HEK293 (cell line): Measurements from ENCODE around the gene POGLUT2.

Source experiments
- CTCF ChIA-PET: fragments of 350-600 bp; formaldehyde crosslinking; extraction: SDS; loops from one replicate; lab custom pipeline; 2021; ENCODE audit warnings: antibody characterized with exemption; lab: Yijun Ruan, JAX
- POLR2A ChIA-PET: fragments of 300-600 bp; formaldehyde crosslinking; extraction: SDS; loops from one replicate; lab custom pipeline; 2020; ENCODE audit warnings: antibody characterized with exemption, inconsistent platforms; lab: Yijun Ruan, JAX
- H3K27ac ChIP-seq: fragments of 200-500 bp; sonication (Bioruptor generic); 2 replicates; pipeline ENCODE4 v1.5.1; 2014; ENCODE audit warnings: low read depth, low read length, control low read depth, inconsistent platforms; ENCODE audit errors: extremely low read depth
- H3K36me3 ChIP-seq, 2 experiments: fragments of 200-500 bp in 1 of 2; sonication (Bioruptor generic) in 1 of 2; 1 replicate in 1 of 2; 2 replicates in 1 of 2; pipeline ENCODE4 v1.5.1; 2014 to 2017; ENCODE audit warnings: inconsistent platforms in 2 of 2, low read length in 2 of 2; ENCODE audit not compliant: control insufficient read depth in 2 of 2, insufficient read depth in 1 of 2
- H3K4me1 ChIP-seq: fragments of 200-500 bp; sonication (Bioruptor generic); 2 replicates; pipeline ENCODE4 v1.5.1; 2014; ENCODE audit warnings: mild to moderate bottlenecking, low read length, inconsistent platforms; ENCODE audit not compliant: control insufficient read depth, insufficient read depth
- H3K4me3 ChIP-seq: 2 replicates; pipeline ENCODE4 v1.5.1; 2011; ENCODE audit warnings: low read depth, mild to moderate bottlenecking, control low read depth, low read length, moderate library complexity
- H3K9me3 ChIP-seq: fragments of 200-500 bp; sonication (Bioruptor generic); 2 replicates; pipeline ENCODE4 v1.5.1; 2014; ENCODE audit warnings: low read depth, low read length, inconsistent platforms; ENCODE audit not compliant: control insufficient read depth, insufficient read depth
- CTCF ChIP-seq: fragments of 450-650 bp; formaldehyde crosslinking; IDR thresholded peaks from 2 replicates; pipeline ENCODE4 v1.5.1; 2016; ENCODE audit warnings: missing biosample characterization, missing genetic modification characterization
- ELK4 ChIP-seq: IDR thresholded peaks from 2 replicates; pipeline ENCODE4 v1.6.1; 2011; ENCODE audit warnings: mild to moderate bottlenecking, low read depth, low read length, borderline replicate concordance
- HIC1 ChIP-seq: fragments of 450-650 bp; formaldehyde crosslinking; IDR thresholded peaks from 2 replicates; pipeline ENCODE4 v1.5.1; 2016; ENCODE audit warnings: missing biosample characterization, missing genetic modification characterization
- IKZF3 ChIP-seq: fragments of 450-650 bp; IDR thresholded peaks from 2 replicates; pipeline ENCODE4 v1.5.0; 2018; ENCODE audit warnings: missing biosample characterization, mild to moderate bottlenecking, missing genetic modification characterization, moderate library complexity
- INSM2 ChIP-seq: fragments of 450-650 bp; formaldehyde crosslinking; IDR thresholded peaks from 2 replicates; pipeline ENCODE4 v1.5.1; 2016; ENCODE audit warnings: missing biosample characterization, missing genetic modification characterization
- KLF1 ChIP-seq: fragments of 450-650 bp; formaldehyde crosslinking; IDR thresholded peaks from 2 replicates; pipeline ENCODE4 v1.5.1; 2016; ENCODE audit warnings: missing biosample characterization, missing genetic modification characterization
- SCRT2 ChIP-seq: fragments of 450-650 bp; formaldehyde crosslinking; IDR thresholded peaks from 2 replicates; pipeline ENCODE4 v1.5.1; 2016; ENCODE audit warnings: missing biosample characterization, missing genetic modification characterization
- ZBTB26 ChIP-seq: fragments of 450-650 bp; formaldehyde crosslinking; optimal IDR thresholded peaks from 2 replicates; pipeline ENCODE3; 2016; ENCODE audit warnings: missing biosample characterization, mild to moderate bottlenecking, missing genetic modification characterization
- ZNF112 ChIP-seq: fragments of 450-650 bp; formaldehyde crosslinking; IDR thresholded peaks from 2 replicates; pipeline ENCODE4 v1.5.0; 2017; ENCODE audit warnings: missing biosample characterization, missing genetic modification characterization
- ZNF132 ChIP-seq: fragments of 450-650 bp; formaldehyde crosslinking; IDR thresholded peaks from 2 replicates; pipeline ENCODE4 v1.5.1; 2017; ENCODE audit warnings: missing biosample characterization, missing genetic modification characterization, borderline replicate concordance
- ZNF155 ChIP-seq: fragments of 450-650 bp; formaldehyde crosslinking; IDR thresholded peaks from 2 replicates; pipeline ENCODE4 v1.5.1; 2016; ENCODE audit warnings: missing biosample characterization, missing genetic modification characterization
- ZNF16 ChIP-seq: fragments of 450-650 bp; formaldehyde crosslinking; IDR thresholded peaks from 2 replicates; pipeline ENCODE4 v1.5.1; 2016; ENCODE audit warnings: low read depth, missing biosample characterization, missing genetic modification characterization
- ZNF18 ChIP-seq: fragments of 450-650 bp; formaldehyde crosslinking; IDR thresholded peaks from 2 replicates; pipeline ENCODE4 v1.5.1; 2016; ENCODE audit warnings: missing biosample characterization, missing genetic modification characterization
- ZNF184 ChIP-seq: fragments of 450-650 bp; IDR thresholded peaks from 2 replicates; pipeline ENCODE4 v1.5.1; 2018; ENCODE audit warnings: missing biosample characterization, mild to moderate bottlenecking, missing genetic modification characterization
- ZNF280C ChIP-seq: fragments of 450-650 bp; formaldehyde crosslinking; IDR thresholded peaks from 2 replicates; pipeline ENCODE4 v1.5.1; 2016; ENCODE audit warnings: missing biosample characterization, missing genetic modification characterization
- ZNF335 ChIP-seq: fragments of 450-650 bp; formaldehyde crosslinking; conservative IDR thresholded peaks from 2 replicates; pipeline ENCODE4 v1.5.1; 2016; ENCODE audit warnings: missing biosample characterization, missing genetic modification characterization
- ZNF341 ChIP-seq: fragments of 450-650 bp; formaldehyde crosslinking; IDR thresholded peaks from 2 replicates; pipeline ENCODE4; 2016; ENCODE audit warnings: low read depth, missing biosample characterization, missing genetic modification characterization
- ZNF416 ChIP-seq: fragments of 450-650 bp; formaldehyde crosslinking; IDR thresholded peaks from 2 replicates; pipeline ENCODE4 v1.5.1; 2016; ENCODE audit warnings: missing biosample characterization, missing genetic modification characterization
- ZNF433 ChIP-seq: fragments of 450-650 bp; formaldehyde crosslinking; IDR thresholded peaks from 2 replicates; pipeline ENCODE4 v1.5.1; 2016; ENCODE audit warnings: missing biosample characterization, missing genetic modification characterization, low read depth
- ZNF529 ChIP-seq: fragments of 450-650 bp; formaldehyde crosslinking; IDR thresholded peaks from 2 replicates; pipeline ENCODE4 v1.5.1; 2017; ENCODE audit warnings: missing genetic modification characterization, missing biosample characterization; ENCODE audit not compliant: insufficient replicate concordance
- ZNF555 ChIP-seq: fragments of 450-650 bp; formaldehyde crosslinking; conservative IDR thresholded peaks from 2 replicates; pipeline ENCODE4 v1.5.1; 2017; ENCODE audit warnings: missing biosample characterization, mild to moderate bottlenecking, missing genetic modification characterization, inconsistent platforms
- ZNF626 ChIP-seq: fragments of 450-650 bp; sonication (Bioruptor Pico); formaldehyde crosslinking; IDR thresholded peaks from 2 replicates; pipeline ENCODE4 v1.5.1; 2018; ENCODE audit warnings: missing biosample characterization, missing genetic modification characterization, inconsistent platforms
- ZSCAN4 ChIP-seq: fragments of 450-650 bp; formaldehyde crosslinking; IDR thresholded peaks from 2 replicates; pipeline ENCODE4 v1.5.1; 2017; ENCODE audit warnings: missing biosample characterization, missing genetic modification characterization

POGLUT2 gene

GRCh38 chr13:102838273-102838672, 39.5 kb upstream of the POGLUT2 start:
- Histone ChIP-seq H3K27ac (no peak overlapping the region), H3K4me3 (no peak overlapping the region), H3K36me3 (peaks cover 8 to 50% of the 10 kb centered on the region in 2 experiments), H3K4me1 (no peaks in the 10 kb centered on the region), H3K9me3 (no peaks in the 10 kb centered on the region)
- ChIA-PET POLR2A (no interaction called here), CTCF (no interaction called here)
- TF ChIP-seq CTCF (no peak), ZNF184 (no peak), IKZF3 (tag by site-specific recombination) (no peak), ZNF626 (no peak), ZNF433 (no peak), ZNF416 (tag by site-specific recombination) (no peak), ELK4 (no peak), ZBTB26 (tag by site-specific recombination) (no peak), ZNF155 (tag by site-specific recombination) (no peak), INSM2 (tag by site-specific recombination) (no peak), ZNF132 (tag by site-specific recombination) (no peak)

GRCh38 chr13:102836471-102836870, 37.7 kb upstream of the POGLUT2 start:
- ChIA-PET POLR2A (no interaction called here), CTCF (no interaction called here)
- Histone ChIP-seq H3K9me3 (no peaks in the 10 kb centered on the region), H3K4me1 (no peaks in the 10 kb centered on the region), H3K27ac (no peak overlapping the region), H3K36me3 (peaks cover 11 to 45% of the 10 kb centered on the region in 2 experiments), H3K4me3 (no peak overlapping the region)
- TF ChIP-seq KLF1 (tag by site-specific recombination) (no peak), ZNF18 (tag by site-specific recombination) (no peak), HIC1 (no peak), ZNF280C (tag by site-specific recombination) (no peak), ZSCAN4 (tag by site-specific recombination) (no peak), ZNF335 (no peak), SCRT2 (tag by site-specific recombination) (no peak), ZNF112 (tag by site-specific recombination) (no peak), ZNF341 (no peak), ZNF555 (tag by site-specific recombination) (no peak), ZNF16 (tag by site-specific recombination) (no peak), ZNF529 (no peak)
